ENCODE results near the gene RRAD.
"Not testable (repeated sequence)": the region's sequence is repeated elsewhere in the genome, so short reads cannot be mapped to it uniquely, and the experiment has no call there.

The RRAD gene

GRCh38 chr16:66949472-66949871 is 24.1 kb upstream of the RRAD start:
- no peak overlapping the region for H3K27ac ChIP-seq (ENCODE audit: low read depth, low read length, severe bottlenecking)
- peaks cover 12% of the 10 kb centered on the region for H3K9me3 ChIP-seq (ENCODE audit: control insufficient read depth, low read length)
- 73 to 93% methylated on average over 6 of the region's 6 CpGs for whole genome bisulfite sequencing, 2 experiments (ENCODE audit: insufficient coverage in 2 of 2)
- no peaks in the 10 kb centered on the region for H3K36me3 ChIP-seq (ENCODE audit: control insufficient read depth, insufficient read depth, low read length)
- H3K4me3 ChIP-seq (ENCODE audit: extremely low read depth, insufficient read depth, low read length, poor library complexity, severe bottlenecking): no peak overlapping the region
- no peaks in the 10 kb centered on the region for H3K4me1 ChIP-seq (ENCODE audit: control insufficient read depth, insufficient read depth, low read length, poor library complexity, severe bottlenecking)

- no peaks in the 10 kb centered on the region for H3K4me1 ChIP-seq (ENCODE audit: control insufficient read depth, insufficient read depth, low read length, poor library complexity, severe bottlenecking)
- WGBS, 2 experiments (ENCODE audit: insufficient coverage in 2 of 2): 89 to 95% methylated on average over 14 to 21 of the region's 21 CpGs
- H3K9me3 ChIP-seq (ENCODE audit: control insufficient read depth, low read length): peaks cover 12% of the 10 kb centered on the region
- no peak overlapping the region for H3K4me3 ChIP-seq (ENCODE audit: extremely low read depth, insufficient read depth, low read length, poor library complexity, severe bottlenecking)
- H3K27ac ChIP-seq (ENCODE audit: low read depth, low read length, severe bottlenecking): no peak overlapping the region
- H3K36me3 ChIP-seq (ENCODE audit: control insufficient read depth, insufficient read depth, low read length): no peaks in the 10 kb centered on the region
Observed at GRCh38 chr16:66948837-66949225, 23.5 kb upstream of the RRAD start.

- no peak overlapping the region for H3K27ac ChIP-seq (ENCODE audit: low read depth, low read length, severe bottlenecking)
- no peak overlapping the region for H3K4me3 ChIP-seq (ENCODE audit: extremely low read depth, insufficient read depth, low read length, poor library complexity, severe bottlenecking)
- peaks cover 5% of the 10 kb centered on the region for H3K36me3 ChIP-seq (ENCODE audit: control insufficient read depth, insufficient read depth, low read length)
- peaks cover 12% of the 10 kb centered on the region for H3K9me3 ChIP-seq (ENCODE audit: control insufficient read depth, low read length)
- H3K4me1 ChIP-seq (ENCODE audit: control insufficient read depth, insufficient read depth, low read length, poor library complexity, severe bottlenecking): no peaks in the 10 kb centered on the region
- 87 to 90% methylated on average over 25 to 38 of the region's 44 CpGs for WGBS, 2 experiments (ENCODE audit: insufficient coverage in 2 of 2)
Observed at GRCh38 chr16:66948134-66948836, 22.9 kb upstream of the RRAD start.

- WGBS, 2 experiments (ENCODE audit: insufficient coverage in 2 of 2): 64 to 71% methylated on average over 12 to 13 of the region's 23 CpGs
- no peaks in the 10 kb centered on the region for H3K4me1 ChIP-seq (ENCODE audit: control insufficient read depth, insufficient read depth, low read length, poor library complexity, severe bottlenecking)
- no peak overlapping the region for H3K4me3 ChIP-seq (ENCODE audit: extremely low read depth, insufficient read depth, low read length, poor library complexity, severe bottlenecking)
Observed at GRCh38 chr16:66947302-66948065, 22.1 kb upstream of the RRAD start.

GRCh38 chr16:66946974-66947301 is 21.6 kb upstream of the RRAD start:
- WGBS, 2 experiments (ENCODE audit: insufficient coverage in 2 of 2): 57 to 65% methylated on average over 1 to 4 of the region's 5 CpGs
- Histone ChIP-seq H3K9me3 (ENCODE audit: control insufficient read depth, low read length) (peaks cover 11% of the 10 kb centered on the region), H3K27ac (ENCODE audit: low read depth, low read length, severe bottlenecking) (no peak overlapping the region), H3K4me1 (ENCODE audit: control insufficient read depth, insufficient read depth, low read length, poor library complexity, severe bottlenecking) (no peaks in the 10 kb centered on the region), H3K36me3 (ENCODE audit: control insufficient read depth, insufficient read depth, low read length) (peaks cover 19% of the 10 kb centered on the region), H3K4me3 (ENCODE audit: extremely low read depth, insufficient read depth, low read length, poor library complexity, severe bottlenecking) (no peak overlapping the region)

More at GRCh38 chr16:66947302-66948065, 22.1 kb upstream of the RRAD start:
- peaks cover 12% of the 10 kb centered on the region for H3K9me3 ChIP-seq (ENCODE audit: control insufficient read depth, low read length)
- peaks cover 13% of the 10 kb centered on the region for H3K36me3 ChIP-seq (ENCODE audit: control insufficient read depth, insufficient read depth, low read length)
- no peak overlapping the region for H3K27ac ChIP-seq (ENCODE audit: low read depth, low read length, severe bottlenecking)

GRCh38 chr16:66946541-66946940 is 21.2 kb upstream of the RRAD start:
- WGBS, 2 experiments (ENCODE audit: insufficient coverage in 2 of 2): 81 to 90% methylated on average over 5 to 7 of the region's 7 CpGs

DNA sequence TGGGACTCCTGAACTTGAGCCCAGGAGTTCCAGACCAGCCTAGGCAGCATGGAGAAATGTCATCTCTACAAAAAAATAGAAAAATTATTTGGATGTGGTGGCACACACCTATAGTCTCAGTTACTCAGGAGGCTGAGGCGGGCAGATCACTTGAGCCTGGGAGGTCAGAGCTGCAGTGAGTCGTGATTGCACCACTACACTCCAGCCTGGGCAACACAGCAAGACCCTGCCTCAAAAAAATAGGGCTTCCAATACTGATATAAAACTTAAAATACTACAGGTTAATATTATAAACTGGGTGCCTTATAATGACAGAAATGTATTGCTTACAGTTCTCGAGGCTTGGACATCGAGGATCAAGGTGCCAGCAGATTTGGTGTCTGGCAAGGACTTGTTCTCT is 20.6 kb upstream of the RRAD start:
- 89 to 95% methylated on average over 2 of the region's 4 CpGs for WGBS, 2 experiments (ENCODE audit: insufficient coverage in 2 of 2)
- H3K4me1 ChIP-seq (ENCODE audit: control insufficient read depth, insufficient read depth, low read length, poor library complexity, severe bottlenecking): no peaks in the 10 kb centered on the region
- H3K36me3 ChIP-seq (ENCODE audit: control insufficient read depth, insufficient read depth, low read length): peaks cover 29% of the 10 kb centered on the region
- H3K4me3 ChIP-seq (ENCODE audit: extremely low read depth, insufficient read depth, low read length, poor library complexity, severe bottlenecking): no peak overlapping the region
- no peak overlapping the region for H3K27ac ChIP-seq (ENCODE audit: low read depth, low read length, severe bottlenecking)
- peaks cover under 1% of the 10 kb centered on the region for H3K9me3 ChIP-seq (ENCODE audit: control insufficient read depth, low read length)

More at GRCh38 chr16:66946541-66946940, 21.2 kb upstream of the RRAD start:
- H3K4me3 ChIP-seq (ENCODE audit: extremely low read depth, insufficient read depth, low read length, poor library complexity, severe bottlenecking): no peak overlapping the region
- H3K27ac ChIP-seq (ENCODE audit: low read depth, low read length, severe bottlenecking): no peak overlapping the region
- H3K9me3 ChIP-seq (ENCODE audit: control insufficient read depth, low read length): peaks cover 7% of the 10 kb centered on the region
- peaks cover 23% of the 10 kb centered on the region for H3K36me3 ChIP-seq (ENCODE audit: control insufficient read depth, insufficient read depth, low read length)
- no peaks in the 10 kb centered on the region for H3K4me1 ChIP-seq (ENCODE audit: control insufficient read depth, insufficient read depth, low read length, poor library complexity, severe bottlenecking)

DNA sequence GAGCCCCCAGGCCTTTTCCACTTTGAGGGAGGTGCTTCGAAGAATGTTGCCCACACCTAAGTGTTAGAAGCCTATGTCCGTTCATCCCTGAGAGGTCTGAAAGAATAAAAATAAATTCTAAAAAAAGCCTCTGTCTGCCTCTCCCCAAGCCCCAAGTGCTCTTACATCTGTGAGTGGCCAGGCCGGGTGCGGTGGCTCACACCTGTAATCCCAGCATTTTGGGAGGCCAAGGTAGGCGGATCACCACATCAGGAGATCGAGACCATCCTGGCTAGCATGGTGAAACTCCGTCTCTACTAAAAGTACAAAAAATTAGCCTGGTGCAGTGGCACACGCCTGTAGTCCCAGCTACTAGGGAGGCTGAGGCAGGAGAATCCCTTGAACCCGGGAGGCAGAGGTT is 19.6 kb upstream of the RRAD start:
- WGBS, 2 experiments (ENCODE audit: insufficient coverage in 2 of 2): 92 to 99% methylated on average over 7 of the region's 9 CpGs
- H3K4me1 ChIP-seq (ENCODE audit: control insufficient read depth, insufficient read depth, low read length, poor library complexity, severe bottlenecking); H3K27ac ChIP-seq (ENCODE audit: low read depth, low read length, severe bottlenecking); H3K4me3 ChIP-seq (ENCODE audit: extremely low read depth, insufficient read depth, low read length, poor library complexity, severe bottlenecking); H3K9me3 ChIP-seq (ENCODE audit: control insufficient read depth, low read length): not testable (repeated sequence)
- H3K36me3 ChIP-seq (ENCODE audit: control insufficient read depth, insufficient read depth, low read length): peaks cover 35% of the 10 kb centered on the region

GRCh38 chr16:66944054-66944441 is 18.7 kb upstream of the RRAD start:
- H3K4me3 ChIP-seq (ENCODE audit: extremely low read depth, insufficient read depth, low read length, poor library complexity, severe bottlenecking): no peak overlapping the region
- no CpG with 5 or more reads among the region's 5 CpGs for WGBS, 2 experiments (ENCODE audit: insufficient coverage in 2 of 2)
- H3K4me1 ChIP-seq (ENCODE audit: control insufficient read depth, insufficient read depth, low read length, poor library complexity, severe bottlenecking): no peaks in the 10 kb centered on the region
- no peak overlapping the region for H3K27ac ChIP-seq (ENCODE audit: low read depth, low read length, severe bottlenecking)
- no peaks in the 10 kb centered on the region for H3K9me3 ChIP-seq (ENCODE audit: control insufficient read depth, low read length)
- peaks cover 42% of the 10 kb centered on the region for H3K36me3 ChIP-seq (ENCODE audit: control insufficient read depth, insufficient read depth, low read length)

DNA sequence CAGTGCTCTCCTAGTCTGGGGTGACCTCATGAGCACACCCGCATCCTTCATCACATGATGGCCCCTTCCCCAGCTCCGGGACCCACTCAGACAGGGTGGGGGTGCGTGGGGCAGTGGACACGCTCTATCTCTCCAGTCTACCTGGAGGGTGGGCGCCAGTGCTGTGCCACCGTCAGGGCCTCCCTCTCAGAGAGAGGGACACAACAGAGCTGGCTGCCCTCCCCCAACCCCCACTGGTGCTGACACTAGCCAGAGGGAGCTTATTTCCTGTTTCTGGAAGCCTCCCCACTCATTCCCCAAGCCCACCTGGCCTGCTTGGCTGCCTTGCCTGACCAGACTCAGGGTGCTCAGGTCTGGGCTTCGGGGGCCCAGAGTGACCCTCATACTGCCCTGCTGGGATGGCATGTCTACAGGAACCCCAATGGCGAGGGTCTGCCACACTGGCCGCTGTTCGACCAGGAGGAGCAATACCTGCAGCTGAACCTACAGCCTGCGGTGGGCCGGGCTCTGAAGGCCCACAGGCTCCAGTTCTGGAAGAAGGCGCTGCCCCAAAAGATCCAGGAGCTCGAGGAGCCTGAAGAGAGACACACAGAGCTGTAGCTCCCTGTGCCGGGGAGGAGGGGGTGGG is 18.2 kb upstream of the RRAD start:
- WGBS, 2 experiments (ENCODE audit: insufficient coverage in 2 of 2): 97% methylated on average over 13 to 14 of the region's 15 CpGs
- Histone ChIP-seq H3K4me1 (ENCODE audit: control insufficient read depth, insufficient read depth, low read length, poor library complexity, severe bottlenecking) (no peaks in the 10 kb centered on the region), H3K27ac (ENCODE audit: low read depth, low read length, severe bottlenecking) (no peak overlapping the region), H3K9me3 (ENCODE audit: control insufficient read depth, low read length) (no peaks in the 10 kb centered on the region), H3K36me3 (ENCODE audit: control insufficient read depth, insufficient read depth, low read length) (peaks cover 46% of the 10 kb centered on the region), H3K4me3 (ENCODE audit: extremely low read depth, insufficient read depth, low read length, poor library complexity, severe bottlenecking) (no peak overlapping the region)

GRCh38 chr16:66942981-66943380 is 17.6 kb upstream of the RRAD start:
- no peak overlapping the region for H3K27ac ChIP-seq (ENCODE audit: low read depth, low read length, severe bottlenecking)
- 97% methylated on average over 4 to 5 of the region's 5 CpGs for WGBS, 2 experiments (ENCODE audit: insufficient coverage in 2 of 2)
- H3K9me3 ChIP-seq (ENCODE audit: control insufficient read depth, low read length): no peaks in the 10 kb centered on the region
- H3K4me3 ChIP-seq (ENCODE audit: extremely low read depth, insufficient read depth, low read length, poor library complexity, severe bottlenecking): no peak overlapping the region
- no peaks in the 10 kb centered on the region for H3K4me1 ChIP-seq (ENCODE audit: control insufficient read depth, insufficient read depth, low read length, poor library complexity, severe bottlenecking)
- H3K36me3 ChIP-seq (ENCODE audit: control insufficient read depth, insufficient read depth, low read length): peaks cover 46% of the 10 kb centered on the region
